H9 (cell line): ENCODE measurements around the gene ADGRF5. TPM values are rescaled to one million over a fixed set of nuclear protein-coding genes. Genes with fewer than 3 reads are reported as not detected.

ENCODE experiments used
- DNase-seq: peaks from one replicate; pipeline ENCODE4 v3.0.0-alpha.2; 2017
- H2AFZ ChIP-seq: one replicate; pipeline ENCODE4 v1.6.1; 2013; ENCODE audit warnings: mild to moderate bottlenecking, low read length, control low read depth, moderate library complexity
- H2AK5ac ChIP-seq: 2 replicates; pipeline ENCODE4 v1.6.1; 2013; ENCODE audit warnings: low read length, control low read depth, mixed read lengths; ENCODE audit not compliant: insufficient read length
- H2BK120ac ChIP-seq: one replicate; pipeline ENCODE4 v1.6.1; 2013; ENCODE audit warnings: low read depth, mild to moderate bottlenecking, low read length, control low read depth, inconsistent platforms; ENCODE audit not compliant: poor library complexity, severe bottlenecking
- H2BK12ac ChIP-seq: 2 replicates; pipeline ENCODE4 v1.6.1; 2013; ENCODE audit warnings: low read length, control low read depth, mixed read lengths, low read depth; ENCODE audit not compliant: insufficient read length
- H2BK15ac ChIP-seq: 2 replicates; pipeline ENCODE4 v1.6.1; 2013; ENCODE audit warnings: low read depth, low read length, control low read depth
- H2BK20ac ChIP-seq: one replicate; pipeline ENCODE4 v1.6.1; 2013; ENCODE audit warnings: low read depth, mild to moderate bottlenecking, low read length, control low read depth, inconsistent platforms; ENCODE audit not compliant: poor library complexity, severe bottlenecking
- H2BK5ac ChIP-seq: 2 replicates; pipeline ENCODE4 v1.6.1; 2013; ENCODE audit warnings: low read length, control low read depth, mixed read lengths; ENCODE audit not compliant: insufficient read length
- H3K14ac ChIP-seq: 2 replicates; pipeline ENCODE4 v1.6.1; 2013; ENCODE audit warnings: low read length, control low read depth; ENCODE audit not compliant: insufficient read depth
- H3K18ac ChIP-seq: 2 replicates; pipeline ENCODE4 v1.6.1; 2013; ENCODE audit warnings: low read depth, mild to moderate bottlenecking, mixed read lengths, low read length, control low read depth; ENCODE audit not compliant: insufficient read length
- H3K23ac ChIP-seq: 2 replicates; pipeline ENCODE4 v1.6.1; 2013; ENCODE audit warnings: low read length, control low read depth, mixed read lengths, low read depth; ENCODE audit not compliant: insufficient read length
- H3K23me2 ChIP-seq: 2 replicates; pipeline ENCODE4 v1.6.1; 2013; ENCODE audit warnings: low read depth, mild to moderate bottlenecking, mixed read lengths, low read length, control low read depth; ENCODE audit not compliant: insufficient read length, poor library complexity, severe bottlenecking
- H3K27ac ChIP-seq: 2 replicates; pipeline ENCODE4 v1.5.1; 2013; ENCODE audit warnings: low read length, control low read depth, mixed read lengths, low read depth; ENCODE audit not compliant: insufficient read length
- H3K27me3 ChIP-seq: 2 replicates; pipeline ENCODE4 v1.6.1; 2013; ENCODE audit warnings: low read length, control low read depth, inconsistent platforms; ENCODE audit not compliant: insufficient read depth
- H3K4ac ChIP-seq: 2 replicates; pipeline ENCODE4 v1.6.1; 2013; ENCODE audit warnings: low read depth, mild to moderate bottlenecking, control low read depth, inconsistent platforms, low read length, moderate library complexity
- H3K4me1 ChIP-seq: 2 replicates; pipeline ENCODE4 v1.6.1; 2013; ENCODE audit warnings: low read length, control low read depth, inconsistent platforms; ENCODE audit not compliant: insufficient read depth
- H3K4me2 ChIP-seq: 2 replicates; pipeline ENCODE4 v1.6.1; 2013; ENCODE audit warnings: low read length, control low read depth, mixed read lengths; ENCODE audit not compliant: insufficient read length, insufficient read depth
- H3K56ac ChIP-seq: 2 replicates; pipeline ENCODE4 v1.6.1; 2013; ENCODE audit warnings: low read depth, mild to moderate bottlenecking, mixed read lengths, low read length, control low read depth; ENCODE audit not compliant: insufficient read length
- H3K79me1 ChIP-seq: 2 replicates; pipeline ENCODE4 v1.6.1; 2013; ENCODE audit warnings: low read depth, mild to moderate bottlenecking, moderate library complexity, low read length, control low read depth, inconsistent platforms; ENCODE audit not compliant: insufficient read depth, poor library complexity, severe bottlenecking
- H3K79me2 ChIP-seq: 2 replicates; pipeline ENCODE4 v1.6.1; 2013; ENCODE audit warnings: low read length, control low read depth, inconsistent platforms; ENCODE audit not compliant: insufficient read depth
- H3K9ac ChIP-seq: 2 replicates; pipeline ENCODE4 v1.6.1; 2013; ENCODE audit warnings: low read length, control low read depth, mixed read lengths; ENCODE audit not compliant: insufficient read length; ENCODE audit errors: extremely low read depth
- H3K9me3 ChIP-seq: one replicate; pipeline ENCODE4 v1.6.1; 2013; ENCODE audit warnings: low read depth, low read length, inconsistent platforms; ENCODE audit not compliant: control insufficient read depth
- H3T11ph ChIP-seq: one replicate; pipeline ENCODE4 v1.6.1; 2013; ENCODE audit warnings: mild to moderate bottlenecking, low read length, control low read depth, inconsistent platforms
- H4K20me1 ChIP-seq: one replicate; pipeline ENCODE4 v1.6.1; 2013; ENCODE audit not compliant: control insufficient read depth, insufficient read length, insufficient read depth
- H4K5ac ChIP-seq: 2 replicates; pipeline ENCODE4 v1.6.1; 2013; ENCODE audit warnings: low read depth, mild to moderate bottlenecking, mixed read lengths, low read length, control low read depth; ENCODE audit not compliant: insufficient read length
- H4K8ac ChIP-seq: replicated peaks from 2 replicates; pipeline ENCODE4 v1.6.1; 2013; ENCODE audit warnings: low read length, control low read depth, mixed read lengths, low read depth; ENCODE audit not compliant: insufficient read length
- H4K91ac ChIP-seq: 2 replicates; pipeline ENCODE4 v1.6.1; 2013; ENCODE audit warnings: low read depth, mild to moderate bottlenecking, moderate library complexity, mixed read lengths, low read length, control low read depth; ENCODE audit not compliant: insufficient read length
- H3K27ac Mint-ChIP-seq, 3 experiments: 2 replicates in 2 of 3; 3 replicates in 1 of 3; pipeline ENCODE4 v1.8.0; 2020 to 2021; ENCODE audit warnings: mixed read lengths in 3 of 3, mild to moderate bottlenecking in 1 of 3, moderate library complexity in 1 of 3
- H3K27me3 Mint-ChIP-seq: 2 replicates; pipeline ENCODE4 v1.8.0; 2021; ENCODE audit warnings: low read depth, mild to moderate bottlenecking, moderate library complexity, mixed read lengths
- H3K36me3 Mint-ChIP-seq, 3 experiments: 2 replicates in 2 of 3; 3 replicates in 1 of 3; pipeline ENCODE4 v1.8.0; 2020 to 2021; ENCODE audit warnings: low read depth in 3 of 3, mixed read lengths in 3 of 3; ENCODE audit not compliant: insufficient read depth in 1 of 3
- H3K4me1 Mint-ChIP-seq, 2 experiments: 2 replicates each; pipeline ENCODE4 v1.8.0; 2020; ENCODE audit warnings: mixed read lengths in 2 of 2
- H3K4me3 Mint-ChIP-seq, 2 experiments: 2 replicates in 1 of 2; 3 replicates in 1 of 2; pipeline ENCODE4 v1.8.0; 2020 to 2021; ENCODE audit warnings: mild to moderate bottlenecking in 2 of 2, mixed read lengths in 2 of 2, moderate library complexity in 1 of 2
- H3K9me3 Mint-ChIP-seq, 2 experiments: 2 replicates in 1 of 2; 3 replicates in 1 of 2; pipeline ENCODE4 v1.8.0; 2020; ENCODE audit warnings: mild to moderate bottlenecking in 2 of 2, mixed read lengths in 2 of 2, moderate library complexity in 1 of 2
- CTCF ChIP-seq: fragments of 200-600 bp; sonication (generic); conservative IDR thresholded peaks from 3 replicates; pipeline ENCODE4 v1.8.0; 2021; ENCODE audit warnings: antibody characterized with exemption, mild to moderate bottlenecking
- WGBS: extraction: QIAGEN DNeasy Blood & Tissue Kit; methylation state at CpG from one replicate; pipeline ENCODE4 v1.1.7; 2013; ENCODE audit warnings: missing lambda C conversion rate, low lambda C conversion rate, mixed read lengths; ENCODE audit not compliant: insufficient read length; ENCODE audit errors: extremely low coverage; 5-methylcytosine and 5-hydroxymethylcytosine counted together
- total RNA-seq: library from RNA; stranded (reverse); gene quantifications from 2 replicates; pipeline ENCODE4 v1.2.1, GENCODE V29; 2021

ADGRF5 gene
- total RNA-seq, 1 experiment from 2014 or later = not detected

DNA sequence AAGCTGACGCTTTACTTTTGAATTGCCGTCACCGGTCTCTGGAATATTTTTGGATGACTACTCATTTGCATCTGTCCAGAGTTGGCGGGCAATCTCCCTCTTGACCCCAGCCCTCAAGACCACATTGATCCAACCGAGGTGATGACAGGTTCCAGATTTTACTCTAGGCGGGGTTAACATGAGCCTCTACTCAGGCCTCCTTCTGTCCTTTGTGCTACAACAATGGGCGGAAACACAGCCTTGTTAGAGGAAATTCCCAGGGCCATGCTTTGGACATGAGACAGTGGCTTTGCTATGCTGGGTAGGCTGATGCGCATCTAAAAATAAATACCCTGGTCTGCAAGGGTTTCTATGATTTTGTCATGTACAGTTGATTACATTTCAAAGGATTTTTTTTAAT is 27.0 kb upstream of the ADGRF5 start:
- no peak overlapping the region for H3K18ac ChIP-seq
- no peak overlapping the region for H2BK15ac ChIP-seq
- H2BK120ac ChIP-seq = no peak overlapping the region
- H3K79me2 ChIP-seq = no peaks in the 10 kb centered on the region
- no peaks in the 10 kb centered on the region for H3K23me2 ChIP-seq
- H3K4ac ChIP-seq = no peak overlapping the region
- no peaks in the 10 kb centered on the region for H3K9me3 ChIP-seq
- H2BK5ac ChIP-seq = no peak overlapping the region
- peaks cover 3% of the 10 kb centered on the region; the same call in 1 of the 2 replicates for H3K27me3 Mint-ChIP-seq
- no peak overlapping the region for H4K8ac ChIP-seq
- no peaks in the 10 kb centered on the region for H3K27me3 ChIP-seq
- H3K79me1 ChIP-seq = no peaks in the 10 kb centered on the region
- H3K56ac ChIP-seq = no peak overlapping the region
- no peak overlapping the region for H2BK12ac ChIP-seq
- no peak for TF ChIP-seq CTCF
- no peak overlapping the region for H2AFZ ChIP-seq
- no peak overlapping the region for H2AK5ac ChIP-seq
- H4K91ac ChIP-seq = no peak overlapping the region
- no peaks in the 10 kb centered on the region for H3K36me3 Mint-ChIP-seq
- DNase-seq = no peak
- no peak overlapping the region for H2BK20ac ChIP-seq
- H4K20me1 ChIP-seq = no peaks in the 10 kb centered on the region
- H3K14ac ChIP-seq = no peak overlapping the region
- H3T11ph ChIP-seq = no peak overlapping the region
- H3K27ac Mint-ChIP-seq = no peak overlapping the region
- H3K9me3 Mint-ChIP-seq = no peaks in the 10 kb centered on the region; a peak in 1 of 5 replicates
- no peak overlapping the region for H3K23ac ChIP-seq
- no peak overlapping the region for H3K27ac ChIP-seq
- no peak overlapping the region for H3K9ac ChIP-seq
- WGBS = no CpG with 5 or more reads among the region's 8 CpGs
- no peak overlapping the region for H3K4me2 ChIP-seq
- H4K5ac ChIP-seq = no peak overlapping the region
- H3K4me1 ChIP-seq = no peaks in the 10 kb centered on the region; the same call in 1 of the 2 replicates
- no peak overlapping the region for H3K4me3 Mint-ChIP-seq
- H3K4me1 Mint-ChIP-seq = peaks cover 0 to 4% of the 10 kb centered on the region in 2 experiments; a peak in 1 of 4 replicates
